Measurements from ENCODE around the gene TMEM200C.
"Not testable (repeated sequence)": the region's sequence is repeated elsewhere in the genome, so short reads cannot be mapped to it uniquely, and the experiment has no call there.

The TMEM200C gene

DNA sequence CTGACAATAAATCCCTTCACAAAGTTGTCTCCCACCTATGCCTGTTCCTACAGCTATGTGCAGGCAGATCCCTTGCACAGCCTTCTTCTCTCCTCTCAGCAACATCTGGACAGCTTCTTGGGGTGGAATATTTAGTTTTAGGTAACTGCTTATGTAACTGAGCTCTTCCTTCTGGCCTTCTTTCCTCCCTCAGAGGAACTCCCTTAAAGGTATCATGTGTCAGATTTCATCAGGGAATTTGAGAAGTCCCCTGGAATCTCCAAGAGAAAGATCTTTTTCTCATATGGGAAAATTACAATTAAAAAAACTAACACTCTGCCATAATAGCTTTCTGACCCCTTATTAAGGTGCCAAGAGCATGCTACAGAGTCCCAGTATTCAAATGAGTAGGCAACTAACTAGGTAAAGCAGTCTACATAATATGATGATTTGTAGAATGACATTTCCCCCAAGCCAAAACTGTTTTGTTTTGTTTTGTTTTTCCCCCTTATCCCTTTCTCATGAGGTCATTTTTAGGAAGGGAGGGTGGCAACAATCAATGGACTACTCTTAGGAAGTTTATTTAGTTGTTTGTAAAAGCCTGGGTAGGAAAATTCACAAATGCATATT, 2.4 kb downstream of the TMEM200C start:
- no peak for DNase-seq (ENCODE audit: low read depth in 2 of 3, low spot score in 1 of 3)

GRCh38 chr18:5891854-5892215, 3.5 kb downstream of the TMEM200C start:
- no peak for DNase-seq (ENCODE audit: low read depth in 2 of 3, low spot score in 1 of 3)

DNA sequence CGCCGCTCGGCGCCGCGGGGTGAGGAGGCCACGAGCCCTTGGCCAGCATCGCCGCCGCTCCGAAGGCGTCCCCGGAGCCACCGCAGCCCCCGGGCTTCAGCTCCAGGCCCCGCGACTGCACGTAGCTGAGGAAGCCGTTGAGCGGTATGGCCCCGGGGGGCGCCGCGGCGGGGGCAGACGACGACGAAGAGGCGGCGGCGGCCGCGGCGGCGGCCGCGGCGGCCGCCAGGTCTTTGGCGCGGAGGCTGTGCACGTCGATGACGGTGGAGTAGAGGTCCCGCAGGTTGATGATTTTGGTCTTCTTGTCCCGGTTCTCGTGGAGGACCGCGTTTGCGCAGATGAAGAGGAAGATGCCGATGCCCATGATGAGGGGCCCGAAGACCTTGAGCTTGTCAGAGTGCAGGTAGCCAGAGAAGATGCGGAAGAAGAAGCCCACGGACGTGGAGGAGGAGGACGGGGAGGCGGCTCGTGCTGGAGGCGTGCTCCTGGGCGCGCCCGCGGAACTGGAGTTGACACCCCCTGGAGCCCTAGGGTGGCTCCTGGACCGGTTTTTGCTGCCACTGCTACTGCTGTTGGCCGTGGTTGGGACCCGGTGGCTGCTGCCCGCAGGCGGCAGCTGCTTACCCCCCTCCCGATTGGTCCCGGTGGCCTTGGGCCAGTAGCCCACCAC, 4.0 kb downstream of the TMEM200C start:
- DNase-seq (ENCODE audit: low read depth in 2 of 3, low spot score in 1 of 3) = no peak

GRCh38 chr18:5890331-5891183, 4.8 kb downstream of the TMEM200C start:
- peak in 2 of 3 donors; percentile 5 to 20 for DNase-seq (ENCODE audit: low read depth in 2 of 3, low spot score in 1 of 3)

DNA sequence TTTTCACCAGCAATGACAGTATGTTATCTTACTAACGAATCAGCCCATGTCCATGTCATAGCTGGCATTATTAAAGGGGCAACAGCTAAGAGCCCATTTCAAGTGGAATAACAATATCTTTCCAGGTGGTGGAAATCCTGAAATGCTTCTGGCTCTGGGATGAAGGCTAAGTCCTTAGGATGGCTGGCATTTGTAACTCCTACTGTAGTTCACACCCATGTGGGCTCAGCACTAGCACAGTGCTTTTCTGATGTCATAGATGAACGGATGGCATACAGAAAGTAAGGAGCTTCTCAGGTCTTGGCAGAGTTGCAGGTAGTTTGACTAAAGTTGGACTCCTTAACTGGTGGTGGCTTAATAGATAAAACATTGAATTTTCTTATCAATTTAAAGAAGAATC, 10.0 kb downstream of the TMEM200C start:
- DNase-seq (ENCODE audit: low read depth in 2 of 3, low spot score in 1 of 3) = no peak

GRCh38 chr18:5884375-5884774, 10.9 kb downstream of the TMEM200C start:
- no peak for DNase-seq (ENCODE audit: low read depth in 2 of 3, low spot score in 1 of 3)

DNA sequence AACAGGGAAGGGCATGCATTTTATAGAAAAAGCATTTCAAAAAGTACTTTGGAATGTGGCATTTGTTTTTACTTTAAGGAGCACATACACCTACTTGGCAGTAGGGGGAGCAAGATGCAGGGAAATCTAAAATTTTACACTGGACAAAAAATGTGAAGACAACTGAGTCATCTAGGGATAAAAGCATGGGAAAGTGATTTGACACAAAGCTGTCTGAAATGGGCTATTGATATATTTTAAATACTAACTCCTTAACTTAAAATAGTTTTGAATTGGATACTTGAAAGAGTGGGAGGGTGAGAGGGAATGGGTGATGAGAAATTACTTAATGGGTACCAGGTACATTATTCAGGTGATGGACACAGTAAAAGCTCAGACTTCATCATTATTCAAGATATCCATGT, 15.8 kb downstream of the TMEM200C start:
- no peak for DNase-seq (ENCODE audit: low read depth in 2 of 3, low spot score in 1 of 3)

- DNase-seq (ENCODE audit: low read depth in 2 of 3, low spot score in 1 of 3) = no peak
Observed at GRCh38 chr18:5876891-5877290, 18.4 kb downstream of the TMEM200C start.

GRCh38 chr18:5874336-5874735, 21.0 kb downstream of the TMEM200C start:
- no peak for DNase-seq (ENCODE audit: low read depth in 2 of 3, low spot score in 1 of 3)

DNA sequence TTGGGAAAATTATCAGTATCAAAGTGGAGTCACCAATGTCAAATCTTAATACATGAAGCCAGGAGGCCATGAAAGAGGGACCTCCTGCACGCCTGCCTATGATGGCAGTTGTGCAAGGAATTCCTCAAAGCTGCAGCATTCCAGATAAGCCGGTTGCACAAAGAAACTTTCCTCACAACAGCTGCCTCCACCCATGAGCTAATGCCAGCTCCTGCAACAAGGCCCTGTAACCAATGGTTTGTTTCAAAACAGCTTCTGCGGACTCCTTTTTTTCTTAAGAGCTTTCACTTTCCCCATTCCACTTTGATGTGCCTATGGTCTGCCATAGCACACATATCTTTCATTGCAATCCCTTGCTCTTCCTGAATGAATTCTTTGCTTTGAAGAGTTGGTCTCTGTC, 22.4 kb downstream of the TMEM200C start:
- no peak for DNase-seq (ENCODE audit: low read depth in 2 of 3, low spot score in 1 of 3)

- no peak for DNase-seq (ENCODE audit: low read depth in 2 of 3, low spot score in 1 of 3)
Observed at GRCh38 chr18:5871426-5871825, 23.9 kb downstream of the TMEM200C start.

GRCh38 chr18:5868218-5868854, 27.0 kb downstream of the TMEM200C start:
- DNase-seq (ENCODE audit: low read depth in 2 of 3, low spot score in 1 of 3) = peak; percentile 6 to 30 (median 10)

- DNase-seq (ENCODE audit: low read depth in 2 of 3, low spot score in 1 of 3) = no peak
Observed at GRCh38 chr18:5865521-5865920, 29.8 kb downstream of the TMEM200C start.

- not testable (repeated sequence) for DNase-seq (ENCODE audit: low read depth in 2 of 3, low spot score in 1 of 3)
Observed at GRCh38 chr18:5862127-5862526, 33.2 kb downstream of the TMEM200C start.

- no peak for DNase-seq (ENCODE audit: low read depth in 2 of 3, low spot score in 1 of 3)
Observed at GRCh38 chr18:5857180-5857579, 38.1 kb downstream of the TMEM200C start.

GRCh38 chr18:5853253-5853652, 42.1 kb downstream of the TMEM200C start:
- DNase-seq (ENCODE audit: low read depth in 2 of 3, low spot score in 1 of 3) = no peak

GRCh38 chr18:5851998-5852397, 43.3 kb downstream of the TMEM200C start:
- no peak for DNase-seq (ENCODE audit: low read depth in 2 of 3, low spot score in 1 of 3)

DNA sequence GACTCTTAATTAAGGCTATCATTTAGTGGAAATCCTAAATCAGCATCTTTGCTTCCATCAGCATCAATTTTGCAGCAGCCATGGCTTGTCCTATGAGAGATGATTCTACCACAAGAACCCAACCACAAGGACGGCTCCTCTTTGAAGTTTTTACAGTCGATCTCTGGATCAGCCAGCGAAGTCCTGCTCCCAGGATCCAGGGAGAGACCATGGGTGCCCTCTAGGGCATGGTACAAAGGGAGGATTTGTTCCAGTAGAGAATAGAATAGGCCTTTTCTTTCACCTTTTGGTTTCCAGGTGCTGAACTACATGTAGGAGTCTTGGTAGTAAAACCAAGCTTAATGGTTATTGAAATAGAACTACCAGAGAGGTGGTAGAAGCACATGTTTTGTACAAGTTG, 52.7 kb downstream of the TMEM200C start:
- no peak for DNase-seq (ENCODE audit: low read depth in 2 of 3, low spot score in 1 of 3)

DNA sequence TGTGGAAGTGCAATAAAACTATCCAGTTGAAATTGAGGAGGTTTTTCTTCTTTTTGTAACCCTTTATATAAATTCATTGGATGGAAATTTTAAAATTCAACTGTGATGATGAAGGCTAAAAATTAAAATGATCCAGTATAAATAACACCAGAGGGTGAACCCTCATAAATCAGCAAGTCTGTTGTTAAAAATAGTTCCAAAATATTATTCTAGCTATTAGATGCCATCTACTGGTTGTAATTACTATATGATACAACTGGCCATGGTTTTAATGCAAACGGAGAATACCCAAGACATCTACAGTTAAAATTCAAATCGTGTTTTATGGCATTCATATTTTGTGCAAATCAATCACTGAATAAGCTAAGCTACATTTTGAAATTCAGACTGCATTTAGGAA, 53.8 kb downstream of the TMEM200C start:
- DNase-seq (ENCODE audit: low read depth in 2 of 3, low spot score in 1 of 3) = no peak

GRCh38 chr18:5840547-5840946, 54.8 kb downstream of the TMEM200C start:
- DNase-seq (ENCODE audit: low read depth in 2 of 3, low spot score in 1 of 3) = no peak

GRCh38 chr18:5840025-5840424, 55.3 kb downstream of the TMEM200C start:
- DNase-seq (ENCODE audit: low read depth in 2 of 3, low spot score in 1 of 3) = no peak

GRCh38 chr18:5839102-5839501, 56.2 kb downstream of the TMEM200C start:
- DNase-seq (ENCODE audit: low read depth in 2 of 3, low spot score in 1 of 3) = no peak

Data from stimulated activated CD4-positive, alpha-beta T cell treated with anti-CD3 and anti-CD28 coated beads, Interleukin-12 subunit alpha, Interleukin-12 subunit beta, amount 100 ng/mL, for 48 hours (primary cell).